GM06990 (cell line): Measurements from ENCODE around the gene ZNF705A.
"Not testable (repeated sequence)": the region's sequence is repeated elsewhere in the genome, so short reads cannot be mapped to it uniquely, and the experiment has no call there.

ENCODE experiments used
- DNase-seq: peaks from one replicate; pipeline ENCODE4 v3.0.0-alpha.2; 2011; ENCODE audit not compliant: insufficient read length; ENCODE audit errors: extremely low read depth
- H3K27me3 ChIP-seq: replicated peaks from 2 replicates; pipeline ENCODE4 v1.6.0; 2011; ENCODE audit warnings: low read length; ENCODE audit not compliant: control insufficient read depth, insufficient read depth
- H3K36me3 ChIP-seq: 2 replicates; pipeline ENCODE4 v1.5.1; 2011; ENCODE audit warnings: low read length; ENCODE audit not compliant: control insufficient read depth, insufficient read depth
- H3K4me3 ChIP-seq: replicated peaks from 2 replicates; pipeline ENCODE4 v1.5.1; 2011; ENCODE audit warnings: low read depth, mild to moderate bottlenecking, control low read depth, low read length
- CTCF ChIP-seq: IDR thresholded peaks from 2 replicates; pipeline ENCODE4 v1.5.1; 2011; ENCODE audit warnings: low read length, control low read depth, mild to moderate bottlenecking, inconsistent platforms; ENCODE audit not compliant: insufficient read depth, poor library complexity, severe bottlenecking

ZNF705A gene

GRCh38 chr12:8157484-8158198, 826 bp downstream of the ZNF705A start:
- TF ChIP-seq CTCF = no peak
- Histone ChIP-seq H3K4me3 (no peak overlapping the region), H3K27me3 (no peaks in the 10 kb centered on the region), H3K36me3 (no peaks in the 10 kb centered on the region)
- no peak for DNase-seq

GRCh38 chr12:8172911-8173310, 16.1 kb downstream of the ZNF705A start:
- not testable (repeated sequence) for H3K27me3 ChIP-seq

GRCh38 chr12:8179989-8180585, 23.3 kb downstream of the ZNF705A start:
- H3K27me3 ChIP-seq, H3K36me3 ChIP-seq: not testable (repeated sequence)
- peak; percentile 76 for DNase-seq
- peak; percentile 59 for TF ChIP-seq CTCF
- peak overlapping the region; percentile 63 for H3K4me3 ChIP-seq

More at GRCh38 chr12:8172911-8173310, 16.1 kb downstream of the ZNF705A start:
- not testable (repeated sequence) for H3K4me3 ChIP-seq, H3K36me3 ChIP-seq, DNase-seq

GRCh38 chr12:8181271-8181670, 24.5 kb downstream of the ZNF705A start:
- not testable (repeated sequence) for H3K4me3 ChIP-seq, H3K27me3 ChIP-seq, H3K36me3 ChIP-seq, DNase-seq

- not testable (repeated sequence) for H3K27me3 ChIP-seq, H3K36me3 ChIP-seq, DNase-seq, H3K4me3 ChIP-seq
These were observed 26.1 kb downstream of the ZNF705A start for GRCh38 chr12:8182923-8183322.

GRCh38 chr12:8183346-8183745, 26.5 kb downstream of the ZNF705A start:
- H3K27me3 ChIP-seq, DNase-seq, H3K4me3 ChIP-seq: not testable (repeated sequence)

GRCh38 chr12:8184206-8184605, 27.4 kb downstream of the ZNF705A start:
- not testable (repeated sequence) for H3K36me3 ChIP-seq, H3K4me3 ChIP-seq, H3K27me3 ChIP-seq, DNase-seq

More at GRCh38 chr12:8183346-8183745, 26.5 kb downstream of the ZNF705A start:
- not testable (repeated sequence) for H3K36me3 ChIP-seq

GRCh38 chr12:8188088-8188487, 31.3 kb downstream of the ZNF705A start:
- H3K4me3 ChIP-seq, H3K36me3 ChIP-seq, DNase-seq, H3K27me3 ChIP-seq: not testable (repeated sequence)

GRCh38 chr12:8197685-8198308, 41.0 kb downstream of the ZNF705A start:
- not testable (repeated sequence) for DNase-seq

GRCh38 chr12:8218711-8219382, 62.0 kb downstream of the ZNF705A start:
- H3K36me3 ChIP-seq, H3K4me3 ChIP-seq, DNase-seq, H3K27me3 ChIP-seq: not testable (repeated sequence)

More at GRCh38 chr12:8197685-8198308, 41.0 kb downstream of the ZNF705A start:
- H3K4me3 ChIP-seq, H3K36me3 ChIP-seq, H3K27me3 ChIP-seq: not testable (repeated sequence)

GRCh38 chr12:8221375-8221774, 64.6 kb downstream of the ZNF705A start:
- not testable (repeated sequence) for H3K4me3 ChIP-seq, H3K27me3 ChIP-seq, H3K36me3 ChIP-seq, DNase-seq

- not testable (repeated sequence) for H3K36me3 ChIP-seq, DNase-seq, H3K27me3 ChIP-seq, H3K4me3 ChIP-seq
These were observed 65.0 kb downstream of the ZNF705A start for GRCh38 chr12:8221844-8222243.
